ENCODE data around the gene FBF1.

FBF1 gene

GRCh38 chr17:75898791-75899190, 42.1 kb downstream of the FBF1 start:
- ATAC-seq: no peak
- TF ChIP-seq, protein P1, sequence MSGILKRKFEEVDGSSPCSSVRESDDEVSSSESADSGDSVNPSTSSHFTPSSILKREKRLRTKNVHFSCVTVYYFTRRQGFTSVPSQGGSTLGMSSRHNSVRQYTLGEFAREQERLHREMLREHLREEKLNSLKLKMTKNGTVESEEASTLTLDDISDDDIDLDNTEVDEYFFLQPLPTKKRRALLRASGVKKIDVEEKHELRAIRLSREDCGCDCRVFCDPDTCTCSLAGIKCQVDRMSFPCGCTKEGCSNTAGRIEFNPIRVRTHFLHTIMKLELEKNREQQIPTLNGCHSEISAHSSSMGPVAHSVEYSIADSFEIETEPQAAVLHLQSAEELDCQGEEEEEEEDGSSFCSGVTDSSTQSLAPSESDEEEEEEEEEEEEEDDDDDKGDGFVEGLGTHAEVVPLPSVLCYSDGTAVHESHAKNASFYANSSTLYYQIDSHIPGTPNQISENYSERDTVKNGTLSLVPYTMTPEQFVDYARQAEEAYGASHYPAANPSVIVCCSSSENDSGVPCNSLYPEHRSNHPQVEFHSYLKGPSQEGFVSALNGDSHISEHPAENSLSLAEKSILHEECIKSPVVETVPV (CRISPR knock-in tag; IDR thresholded peaks at IDR 0.05): no peak
- TF ChIP-seq BACH2 (CRISPR knock-in tag; IDR thresholded peaks at IDR 0.05; ENCODE audit: borderline replicate concordance) (no peak), ZFP3 (CRISPR knock-in tag; IDR thresholded peaks at IDR 0.05) (no peak), RARB (CRISPR knock-in tag; IDR thresholded peaks at IDR 0.05) (no peak), ZNF565 (CRISPR knock-in tag; conservative IDR thresholded peaks at IDR 0.05; ENCODE audit: low read depth) (no peak), GLIS3 (CRISPR knock-in tag; IDR thresholded peaks at IDR 0.05) (no peak), POU6F1 (CRISPR knock-in tag; IDR thresholded peaks at IDR 0.05; ENCODE audit: borderline replicate concordance, low read depth) (no peak), OSR1 (CRISPR knock-in tag; IDR thresholded peaks at IDR 0.05) (no peak), ARNTL (CRISPR knock-in tag; IDR thresholded peaks at IDR 0.05; ENCODE audit: borderline replicate concordance, low read depth) (no peak), ESRRG (CRISPR knock-in tag; IDR thresholded peaks at IDR 0.05) (no peak), ZNF8 (CRISPR knock-in tag; IDR thresholded peaks at IDR 0.05) (no peak), ZC3H10 (CRISPR knock-in tag; IDR thresholded peaks at IDR 0.05) (no peak), SNAI2 (CRISPR knock-in tag; IDR thresholded peaks at IDR 0.05) (no peak), TCF4 (CRISPR knock-in tag; IDR thresholded peaks at IDR 0.05; ENCODE audit: borderline replicate concordance) (no peak), PPARA (CRISPR knock-in tag; IDR thresholded peaks at IDR 0.05; ENCODE audit: borderline replicate concordance) (no peak), ZNF70 (CRISPR knock-in tag; IDR thresholded peaks at IDR 0.05) (no peak), CSDC2 (CRISPR knock-in tag; IDR thresholded peaks at IDR 0.05) (no peak), ZFP30 (CRISPR knock-in tag; IDR thresholded peaks at IDR 0.05) (no peak), TOX (CRISPR knock-in tag; IDR thresholded peaks at IDR 0.05; ENCODE audit: borderline replicate concordance) (no peak)
- TF ChIP-seq, protein P2, sequence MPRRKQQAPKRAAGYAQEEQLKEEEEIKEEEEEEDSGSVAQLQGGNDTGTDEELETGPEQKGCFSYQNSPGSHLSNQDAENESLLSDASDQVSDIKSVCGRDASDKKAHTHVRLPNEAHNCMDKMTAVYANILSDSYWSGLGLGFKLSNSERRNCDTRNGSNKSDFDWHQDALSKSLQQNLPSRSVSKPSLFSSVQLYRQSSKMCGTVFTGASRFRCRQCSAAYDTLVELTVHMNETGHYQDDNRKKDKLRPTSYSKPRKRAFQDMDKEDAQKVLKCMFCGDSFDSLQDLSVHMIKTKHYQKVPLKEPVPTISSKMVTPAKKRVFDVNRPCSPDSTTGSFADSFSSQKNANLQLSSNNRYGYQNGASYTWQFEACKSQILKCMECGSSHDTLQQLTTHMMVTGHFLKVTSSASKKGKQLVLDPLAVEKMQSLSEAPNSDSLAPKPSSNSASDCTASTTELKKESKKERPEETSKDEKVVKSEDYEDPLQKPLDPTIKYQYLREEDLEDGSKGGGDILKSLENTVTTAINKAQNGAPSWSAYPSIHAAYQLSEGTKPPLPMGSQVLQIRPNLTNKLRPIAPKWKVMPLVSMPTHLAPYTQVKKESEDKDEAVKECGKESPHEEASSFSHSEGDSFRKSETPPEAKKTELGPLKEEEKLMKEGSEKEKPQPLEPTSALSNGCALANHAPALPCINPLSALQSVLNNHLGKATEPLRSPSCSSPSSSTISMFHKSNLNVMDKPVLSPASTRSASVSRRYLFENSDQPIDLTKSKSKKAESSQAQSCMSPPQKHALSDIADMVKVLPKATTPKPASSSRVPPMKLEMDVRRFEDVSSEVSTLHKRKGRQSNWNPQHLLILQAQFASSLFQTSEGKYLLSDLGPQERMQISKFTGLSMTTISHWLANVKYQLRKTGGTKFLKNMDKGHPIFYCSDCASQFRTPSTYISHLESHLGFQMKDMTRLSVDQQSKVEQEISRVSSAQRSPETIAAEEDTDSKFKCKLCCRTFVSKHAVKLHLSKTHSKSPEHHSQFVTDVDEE (CRISPR knock-in tag; IDR thresholded peaks at IDR 0.05): no peak

GRCh38 chr17:75898065-75898464, 42.8 kb downstream of the FBF1 start:
- TF ChIP-seq, protein P2 (CRISPR knock-in tag; IDR thresholded peaks at IDR 0.05): no peak
- TF ChIP-seq OSR1 (CRISPR knock-in tag; IDR thresholded peaks at IDR 0.05) (no peak), PPARA (CRISPR knock-in tag; IDR thresholded peaks at IDR 0.05; ENCODE audit: borderline replicate concordance) (no peak), ZFP30 (CRISPR knock-in tag; IDR thresholded peaks at IDR 0.05) (no peak), ZNF565 (CRISPR knock-in tag; conservative IDR thresholded peaks at IDR 0.05; ENCODE audit: low read depth) (no peak), ZFP3 (CRISPR knock-in tag; IDR thresholded peaks at IDR 0.05) (no peak), POU6F1 (CRISPR knock-in tag; IDR thresholded peaks at IDR 0.05; ENCODE audit: borderline replicate concordance, low read depth) (no peak), TCF4 (CRISPR knock-in tag; IDR thresholded peaks at IDR 0.05; ENCODE audit: borderline replicate concordance) (no peak), ZC3H10 (CRISPR knock-in tag; IDR thresholded peaks at IDR 0.05) (no peak), TOX (CRISPR knock-in tag; IDR thresholded peaks at IDR 0.05; ENCODE audit: borderline replicate concordance) (no peak), ARNTL (CRISPR knock-in tag; IDR thresholded peaks at IDR 0.05; ENCODE audit: borderline replicate concordance, low read depth) (no peak), SNAI2 (CRISPR knock-in tag; IDR thresholded peaks at IDR 0.05) (no peak), CREB5 (CRISPR knock-in tag; IDR thresholded peaks at IDR 0.05; ENCODE audit: low read depth) (no peak), BACH2 (CRISPR knock-in tag; IDR thresholded peaks at IDR 0.05; ENCODE audit: borderline replicate concordance) (no peak), GLIS3 (CRISPR knock-in tag; IDR thresholded peaks at IDR 0.05) (no peak)
- TF ChIP-seq, protein P1 (CRISPR knock-in tag; IDR thresholded peaks at IDR 0.05): no peak
- no peak for ATAC-seq
